ENCODE results near the gene TFPI. TPM values are rescaled to one million over a fixed set of nuclear protein-coding genes. Genes with fewer than 3 reads are reported as not detected.

TFPI gene
- total RNA-seq, 1 donor from 2014 or later = 89.7 TPM

DNA sequence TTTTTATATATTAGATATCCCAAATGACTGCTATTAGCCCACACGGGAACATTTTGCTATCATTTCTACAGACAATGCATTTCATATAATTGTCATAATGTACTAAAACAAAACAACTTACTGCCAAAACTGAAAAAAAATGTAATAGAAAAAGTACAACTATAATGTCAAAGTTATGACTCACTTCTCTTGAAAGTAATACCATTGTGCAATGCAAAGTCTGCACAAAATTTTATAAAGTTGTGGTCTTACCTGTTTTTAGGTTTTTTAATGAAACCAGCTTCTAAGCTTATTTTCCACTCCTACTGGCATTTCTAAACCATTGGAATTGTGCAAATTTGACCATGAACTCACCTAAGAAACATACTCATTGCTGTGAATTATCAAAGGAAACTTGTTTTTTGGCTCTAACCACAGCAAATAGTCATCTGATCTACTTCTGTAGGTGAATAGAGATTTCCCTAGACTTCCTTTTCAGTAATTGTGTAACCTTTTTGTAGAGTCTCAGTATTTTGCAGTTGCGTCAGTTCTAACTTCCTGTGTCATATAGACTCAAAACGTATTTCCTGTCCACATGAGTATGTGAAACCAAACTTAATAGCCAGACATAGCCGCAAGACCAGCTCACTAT lies 31.9 kb upstream of the TFPI start:
- TF ChIP-seq, protein P1, sequence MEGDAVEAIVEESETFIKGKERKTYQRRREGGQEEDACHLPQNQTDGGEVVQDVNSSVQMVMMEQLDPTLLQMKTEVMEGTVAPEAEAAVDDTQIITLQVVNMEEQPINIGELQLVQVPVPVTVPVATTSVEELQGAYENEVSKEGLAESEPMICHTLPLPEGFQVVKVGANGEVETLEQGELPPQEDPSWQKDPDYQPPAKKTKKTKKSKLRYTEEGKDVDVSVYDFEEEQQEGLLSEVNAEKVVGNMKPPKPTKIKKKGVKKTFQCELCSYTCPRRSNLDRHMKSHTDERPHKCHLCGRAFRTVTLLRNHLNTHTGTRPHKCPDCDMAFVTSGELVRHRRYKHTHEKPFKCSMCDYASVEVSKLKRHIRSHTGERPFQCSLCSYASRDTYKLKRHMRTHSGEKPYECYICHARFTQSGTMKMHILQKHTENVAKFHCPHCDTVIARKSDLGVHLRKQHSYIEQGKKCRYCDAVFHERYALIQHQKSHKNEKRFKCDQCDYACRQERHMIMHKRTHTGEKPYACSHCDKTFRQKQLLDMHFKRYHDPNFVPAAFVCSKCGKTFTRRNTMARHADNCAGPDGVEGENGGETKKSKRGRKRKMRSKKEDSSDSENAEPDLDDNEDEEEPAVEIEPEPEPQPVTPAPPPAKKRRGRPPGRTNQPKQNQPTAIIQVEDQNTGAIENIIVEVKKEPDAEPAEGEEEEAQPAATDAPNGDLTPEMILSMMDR (IDR thresholded peaks at IDR 0.05; ENCODE audit: unreplicated experiment) = no peak
- no peak overlapping the region for H3K4me3 Mint-ChIP-seq
- peaks cover 2% of the 10 kb centered on the region for H3K36me3 Mint-ChIP-seq
- H3K27me3 Mint-ChIP-seq (ENCODE audit: low read depth) = no peaks in the 10 kb centered on the region
- no peak overlapping the region for H3K27ac Mint-ChIP-seq
- no peak for DNase-seq (ENCODE audit: low spot score in 2 of 2, unreplicated experiment in 2 of 2)
- peaks cover 17% of the 10 kb centered on the region for H3K4me1 Mint-ChIP-seq
- peaks cover 25% of the 10 kb centered on the region for H3K9me3 Mint-ChIP-seq

DNA sequence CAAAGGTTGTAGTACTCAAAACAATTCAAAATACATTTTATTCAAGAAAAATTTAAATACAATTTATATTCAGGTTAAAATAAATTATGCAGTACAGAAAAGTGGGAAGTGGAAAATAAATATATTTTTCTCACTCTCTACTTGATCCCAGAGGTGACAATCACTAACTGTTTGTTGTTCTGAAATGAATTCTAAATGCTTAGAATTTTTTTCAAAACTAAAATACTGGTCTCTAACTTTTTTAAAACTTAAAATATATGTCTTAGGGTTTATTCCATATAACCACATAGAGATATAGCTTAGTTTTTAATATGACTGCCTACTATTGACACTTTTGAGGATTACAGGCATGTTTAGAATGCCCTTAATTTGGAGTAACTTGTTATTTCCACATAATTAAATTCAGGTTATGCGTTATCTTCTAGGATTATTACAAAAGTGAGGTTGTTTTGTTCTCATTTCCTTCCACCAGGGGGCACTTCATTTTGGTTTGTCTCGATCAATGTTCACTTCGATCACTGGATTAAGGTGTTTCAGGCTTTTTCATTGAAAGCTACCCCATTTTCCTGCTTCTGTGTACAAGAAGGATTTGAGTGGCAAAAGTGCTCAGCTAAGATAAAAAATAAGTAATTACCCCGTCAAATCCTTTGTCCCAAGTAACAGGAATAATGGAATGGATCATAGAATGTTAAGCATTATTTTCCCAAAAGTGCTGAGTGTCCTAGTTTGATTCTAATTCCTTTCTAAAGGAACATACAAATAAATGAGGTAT lies 27.1 kb upstream of the TFPI start:
- peaks cover 5% of the 10 kb centered on the region for H3K9me3 Mint-ChIP-seq
- TF ChIP-seq, protein P1 (IDR thresholded peaks at IDR 0.05; ENCODE audit: unreplicated experiment) = peak; percentile 94
- peak overlapping the region; percentile 44 for H3K4me3 Mint-ChIP-seq
- no peak overlapping the region for H3K27ac Mint-ChIP-seq
- H3K36me3 Mint-ChIP-seq = no peaks in the 10 kb centered on the region
- H3K4me1 Mint-ChIP-seq = peaks cover 30% of the 10 kb centered on the region
- no peaks in the 10 kb centered on the region for H3K27me3 Mint-ChIP-seq (ENCODE audit: low read depth)
- no peak for DNase-seq (ENCODE audit: low spot score in 2 of 2, unreplicated experiment in 2 of 2)

DNA sequence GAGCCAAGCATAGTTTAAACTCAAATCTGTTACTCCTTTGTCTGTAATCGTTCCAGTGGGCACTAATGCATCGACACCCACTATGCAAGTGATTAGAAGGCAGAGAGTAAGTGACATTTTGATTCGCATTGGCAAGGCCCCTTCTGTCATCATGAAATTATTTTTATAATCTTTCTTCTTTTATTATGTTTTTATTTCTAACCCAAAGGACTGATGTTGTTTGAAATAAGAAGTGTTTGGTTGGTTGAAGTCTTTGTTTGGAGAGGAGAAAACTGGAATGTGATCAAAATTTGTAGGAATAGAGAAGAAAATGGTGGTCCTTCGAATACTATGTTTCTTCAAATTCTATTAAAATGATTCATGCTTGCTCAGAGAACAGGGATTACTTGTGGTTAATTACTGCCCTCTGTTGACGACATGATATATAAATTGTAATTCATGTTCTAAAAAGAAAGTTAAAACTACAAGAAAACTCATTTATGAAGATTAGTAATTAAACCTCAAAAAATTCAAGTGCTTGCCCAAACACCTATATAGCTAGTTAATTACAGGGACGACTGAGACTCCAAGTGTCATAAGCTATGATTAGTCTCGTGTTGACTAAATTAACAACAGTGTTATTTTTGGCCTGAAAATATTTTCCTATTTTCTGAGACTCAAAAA lies 26.4 kb upstream of the TFPI start:
- TF ChIP-seq, protein P1 (IDR thresholded peaks at IDR 0.05; ENCODE audit: unreplicated experiment) = no peak
- Mint-ChIP-seq H3K9me3 (peaks cover 5% of the 10 kb centered on the region), H3K27ac (peak overlapping the region; percentile 81), H3K4me1 (peaks cover 33% of the 10 kb centered on the region), H3K27me3 (ENCODE audit: low read depth) (no peaks in the 10 kb centered on the region), H3K36me3 (no peaks in the 10 kb centered on the region), H3K4me3 (peak overlapping the region; percentile 30)
- DNase-seq (ENCODE audit: low spot score in 2 of 2, unreplicated experiment in 2 of 2) = no peak

DNA sequence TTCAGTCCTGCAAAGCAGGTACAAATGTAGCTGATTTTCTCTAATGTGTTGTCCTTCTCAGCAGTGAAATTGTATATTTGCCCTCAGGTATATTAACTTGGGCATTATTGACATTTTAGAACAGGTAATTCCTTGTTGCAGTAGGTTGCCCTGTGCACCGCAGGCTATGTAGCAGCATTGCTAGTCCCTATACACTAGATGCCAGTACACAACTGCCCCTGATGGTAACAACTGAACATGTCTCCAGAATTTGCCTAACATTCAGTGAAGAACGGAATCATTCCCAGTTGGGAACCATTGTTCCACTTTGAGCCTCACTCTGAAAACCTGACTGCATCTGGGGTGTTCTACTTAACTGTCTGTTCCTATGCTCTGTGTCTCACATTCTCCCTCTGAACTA lies 23.1 kb upstream of the TFPI start:
- Mint-ChIP-seq H3K4me3 (no peak overlapping the region), H3K4me1 (peaks cover 34% of the 10 kb centered on the region), H3K27ac (peak overlapping the region; percentile 54), H3K9me3 (peaks cover 10% of the 10 kb centered on the region), H3K27me3 (ENCODE audit: low read depth) (no peaks in the 10 kb centered on the region), H3K36me3 (peaks cover 11% of the 10 kb centered on the region)
- DNase-seq (ENCODE audit: low spot score in 2 of 2, unreplicated experiment in 2 of 2) = no peak
- TF ChIP-seq, protein P1 (IDR thresholded peaks at IDR 0.05; ENCODE audit: unreplicated experiment) = no peak

DNA sequence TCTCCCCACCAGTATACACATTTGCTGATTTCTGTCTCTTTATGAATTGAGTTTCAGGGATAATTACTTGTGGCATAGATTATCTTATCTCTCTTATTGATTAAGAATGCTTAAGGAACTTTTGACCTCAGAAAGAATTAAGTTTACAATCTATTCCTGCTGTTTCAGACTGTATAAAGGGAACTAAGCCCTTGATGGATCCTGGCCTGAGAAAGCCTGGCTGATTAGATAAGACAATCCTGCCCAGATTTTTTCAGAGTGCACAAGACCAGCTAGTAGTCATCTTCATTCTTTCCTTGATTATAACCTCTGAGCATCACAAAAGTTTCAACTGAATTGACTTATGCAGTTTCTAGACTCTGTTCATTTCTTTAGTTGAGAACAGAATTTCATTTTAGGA lies 22.7 kb upstream of the TFPI start:
- Mint-ChIP-seq H3K4me1 (peaks cover 34% of the 10 kb centered on the region), H3K36me3 (peaks cover 15% of the 10 kb centered on the region), H3K27ac (peak overlapping the region; percentile 54), H3K4me3 (no peak overlapping the region), H3K9me3 (peaks cover 14% of the 10 kb centered on the region), H3K27me3 (ENCODE audit: low read depth) (no peaks in the 10 kb centered on the region)
- TF ChIP-seq, protein P1 (IDR thresholded peaks at IDR 0.05; ENCODE audit: unreplicated experiment) = no peak
- DNase-seq (ENCODE audit: low spot score in 2 of 2, unreplicated experiment in 2 of 2) = no peak
